ENCODE data around the gene SLC35E2B.
"Not testable (repeated sequence)": the region's sequence is repeated elsewhere in the genome, so short reads cannot be mapped to it uniquely, and the experiment has no call there.

- TF ChIP-seq EZH2 (IDR thresholded peaks at IDR 0.05; ENCODE audit: low read depth, low read length, severe bottlenecking); NRF1 (IDR thresholded peaks at IDR 0.05; ENCODE audit: low read depth, low read length); CTCF (IDR thresholded peaks at IDR 0.05; ENCODE audit: control extremely low read depth in 1 of 3, insufficient read depth in 1 of 3, low read depth in 1 of 3, low read length in 3 of 3); HDAC2 (IDR thresholded peaks at IDR 0.05; ENCODE audit: borderline replicate concordance in 1 of 2, low read depth in 2 of 2, low read length in 2 of 2); RNF2 (IDR thresholded peaks at IDR 0.05; ENCODE audit: borderline replicate concordance, low read depth, low read length, missing control alignments, poor library complexity, severe bottlenecking); SUZ12 (IDR thresholded peaks at IDR 0.05; ENCODE audit: low read length); YY1 (IDR thresholded peaks at IDR 0.05; ENCODE audit: low read depth, low read length): not testable (repeated sequence)
Observed at GRCh38 chr1:1637479-1637875, 55.1 kb downstream of the SLC35E2B start.

Measured in H1 (cell line).